DND-41 (cell line): ENCODE data around the gene TDRD9.

ENCODE experiments used
- EZH2 ChIP-seq: IDR thresholded peaks from 3 replicates; pipeline ENCODE4 v1.6.1; 2012; ENCODE audit warnings: borderline replicate concordance, low read depth, mild to moderate bottlenecking, moderate library complexity, low read length, inconsistent platforms; ENCODE audit not compliant: severe bottlenecking
- TF ChIP-seq, protein P1 (sequence below): IDR thresholded peaks from 2 replicates; pipeline ENCODE4 v1.5.1; 2012; ENCODE audit warnings: borderline replicate concordance, low read length, moderate library complexity, mild to moderate bottlenecking; ENCODE audit not compliant: poor library complexity, severe bottlenecking; ENCODE audit errors: extremely low read depth

GRCh38 chr14:104036212-104036611 lies 108.0 kb downstream of the TDRD9 start:
- TF ChIP-seq, protein P1, sequence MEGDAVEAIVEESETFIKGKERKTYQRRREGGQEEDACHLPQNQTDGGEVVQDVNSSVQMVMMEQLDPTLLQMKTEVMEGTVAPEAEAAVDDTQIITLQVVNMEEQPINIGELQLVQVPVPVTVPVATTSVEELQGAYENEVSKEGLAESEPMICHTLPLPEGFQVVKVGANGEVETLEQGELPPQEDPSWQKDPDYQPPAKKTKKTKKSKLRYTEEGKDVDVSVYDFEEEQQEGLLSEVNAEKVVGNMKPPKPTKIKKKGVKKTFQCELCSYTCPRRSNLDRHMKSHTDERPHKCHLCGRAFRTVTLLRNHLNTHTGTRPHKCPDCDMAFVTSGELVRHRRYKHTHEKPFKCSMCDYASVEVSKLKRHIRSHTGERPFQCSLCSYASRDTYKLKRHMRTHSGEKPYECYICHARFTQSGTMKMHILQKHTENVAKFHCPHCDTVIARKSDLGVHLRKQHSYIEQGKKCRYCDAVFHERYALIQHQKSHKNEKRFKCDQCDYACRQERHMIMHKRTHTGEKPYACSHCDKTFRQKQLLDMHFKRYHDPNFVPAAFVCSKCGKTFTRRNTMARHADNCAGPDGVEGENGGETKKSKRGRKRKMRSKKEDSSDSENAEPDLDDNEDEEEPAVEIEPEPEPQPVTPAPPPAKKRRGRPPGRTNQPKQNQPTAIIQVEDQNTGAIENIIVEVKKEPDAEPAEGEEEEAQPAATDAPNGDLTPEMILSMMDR, result no peak
- no peak for TF ChIP-seq EZH2
